ENCODE data around the gene JPH4.

DNA sequence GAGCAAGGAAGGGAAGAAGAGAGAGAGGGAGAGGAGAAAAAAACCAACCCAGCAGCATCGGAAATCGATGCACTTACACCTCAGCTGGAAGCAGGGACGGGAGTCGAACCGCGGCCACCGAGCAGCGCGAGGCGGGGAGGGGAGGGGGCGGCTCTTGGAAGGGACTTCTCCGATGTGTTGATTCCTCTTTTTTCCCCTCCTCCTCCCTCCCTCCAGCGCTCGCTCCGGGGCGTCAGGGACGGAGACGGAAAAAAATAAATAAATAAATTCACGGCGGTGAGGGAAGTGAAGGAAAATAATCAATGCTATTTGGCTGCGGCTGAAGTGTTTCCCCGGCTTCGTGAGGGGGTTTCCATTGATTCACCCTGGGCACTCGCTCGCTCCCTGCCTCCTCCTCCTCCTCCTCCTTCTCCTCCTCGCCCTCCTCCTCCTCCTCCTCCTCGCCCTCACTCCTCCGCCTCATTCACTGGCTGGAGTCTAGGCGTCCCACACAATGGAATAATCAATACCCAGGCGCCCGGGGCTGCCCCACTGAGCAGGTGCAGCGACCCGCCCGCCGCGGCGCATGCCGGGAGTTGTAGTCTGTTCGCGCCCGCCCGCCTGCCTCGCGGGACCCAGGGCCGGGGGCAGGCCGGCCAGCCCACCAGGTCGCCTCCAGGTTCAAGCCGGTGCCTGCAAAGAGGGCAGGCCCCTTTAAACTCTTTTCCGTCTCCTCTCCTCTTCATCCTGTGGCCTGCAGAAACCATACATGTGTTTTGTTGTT lies 27.1 kb downstream of the JPH4 start, which contains the start of gene ZFHX2:
- TF ChIP-seq CTCF (conservative IDR thresholded peaks at IDR 0.05; ENCODE audit: low read length) (no peak), EZH2phosphoT487 (IDR thresholded peaks at IDR 0.05; ENCODE audit: borderline replicate concordance, low read depth, low read length) (no peak)

Data from OCI-LY7 (cell line).